ENCODE measurements around the gene ADH4.
"Not testable (repeated sequence)": the region's sequence is repeated elsewhere in the genome, so short reads cannot be mapped to it uniquely, and the experiment has no call there.

The ADH4 gene

GRCh38 chr4:99144070-99144469 lies at the start of gene ADH4:
Gene ADH4 (minus strand): TSS chr4:99144297. CDS start chr4:99144222, 75 bp downstream.
- no peak within 1 kb of the TSS for H2AFZ ChIP-seq (ENCODE audit: low read length)
- no peaks in the 10 kb centered on the region for H4K20me1 ChIP-seq (ENCODE audit: insufficient read depth, low read length, poor library complexity, severe bottlenecking)
- no peak within 1 kb of the TSS for H3K4me2 ChIP-seq (ENCODE audit: low read depth, low read length, poor library complexity, severe bottlenecking)
- TF ChIP-seq EZH2phosphoT487 (IDR thresholded peaks at IDR 0.05; ENCODE audit: borderline replicate concordance): no peak
- no peak for TF ChIP-seq CTCF (conservative IDR thresholded peaks at IDR 0.05; ENCODE audit: low read length)
- no peaks in the 10 kb centered on the region for H3K27me3 ChIP-seq (ENCODE audit: insufficient read depth, low read length, poor library complexity, severe bottlenecking)
- H3F3A ChIP-seq (ENCODE audit: low read depth): no peaks in the 10 kb centered on the region
- no peaks in the 10 kb centered on the region for H3K9me2 ChIP-seq (replicated peaks; ENCODE audit: low read depth, low read length)
- no peak within 1 kb of the TSS for H3K9ac ChIP-seq (ENCODE audit: low read depth, low read length, poor library complexity, severe bottlenecking)
- no peaks in the 10 kb centered on the region for H3K4me1 ChIP-seq (ENCODE audit: insufficient read depth, low read length, poor library complexity, severe bottlenecking)
- no peaks in the 10 kb centered on the region for H3K79me2 ChIP-seq (ENCODE audit: insufficient read depth, low read length)
- no peaks in the 10 kb centered on the region for H3K36me3 ChIP-seq (ENCODE audit: insufficient read depth, low read length)
- no peak within 1 kb of the TSS for H3K4me3 ChIP-seq (ENCODE audit: low read length, poor library complexity, severe bottlenecking)
- no peaks in the 10 kb centered on the region for H3K9me3 ChIP-seq (ENCODE audit: insufficient read depth, low read depth, low read length)

- H3K9ac ChIP-seq (ENCODE audit: low read depth, low read length, poor library complexity, severe bottlenecking): no peak overlapping the region
- no peak overlapping the region for H3K4me2 ChIP-seq (ENCODE audit: low read depth, low read length, poor library complexity, severe bottlenecking)
- H4K20me1 ChIP-seq (ENCODE audit: insufficient read depth, low read length, poor library complexity, severe bottlenecking): no peaks in the 10 kb centered on the region
- H3K4me1 ChIP-seq (ENCODE audit: insufficient read depth, low read length, poor library complexity, severe bottlenecking): no peaks in the 10 kb centered on the region
- H2AFZ ChIP-seq (ENCODE audit: low read length): no peak overlapping the region
- no peaks in the 10 kb centered on the region for H3K36me3 ChIP-seq (ENCODE audit: insufficient read depth, low read length)
- no peaks in the 10 kb centered on the region for H3F3A ChIP-seq (ENCODE audit: low read depth)
- no peak for TF ChIP-seq EZH2phosphoT487 (IDR thresholded peaks at IDR 0.05; ENCODE audit: borderline replicate concordance)
- no peak for TF ChIP-seq CTCF (conservative IDR thresholded peaks at IDR 0.05; ENCODE audit: low read length)
- no peak overlapping the region for H3K4me3 ChIP-seq (ENCODE audit: low read length, poor library complexity, severe bottlenecking)
- H3K9me3 ChIP-seq (ENCODE audit: insufficient read depth, low read depth, low read length): peaks cover 5% of the 10 kb centered on the region; the same call in 1 of the 2 replicates
- no peaks in the 10 kb centered on the region for H3K79me2 ChIP-seq (ENCODE audit: insufficient read depth, low read length)
- H3K9me2 ChIP-seq (replicated peaks; ENCODE audit: low read depth, low read length): no peaks in the 10 kb centered on the region
- H3K27me3 ChIP-seq (ENCODE audit: insufficient read depth, low read length, poor library complexity, severe bottlenecking): no peaks in the 10 kb centered on the region
Observed at GRCh38 chr4:99190336-99190735, 46.2 kb upstream of the ADH4 start.

GRCh38 chr4:99189900-99190299 lies 45.8 kb upstream of the ADH4 start:
- H2AFZ ChIP-seq (ENCODE audit: low read length); H3K4me2 ChIP-seq (ENCODE audit: low read depth, low read length, poor library complexity, severe bottlenecking): not testable (repeated sequence)

GRCh38 chr4:99186029-99186428 lies 41.9 kb upstream of the ADH4 start:
- H3K9me3 ChIP-seq (ENCODE audit: insufficient read depth, low read depth, low read length): peaks cover 5% of the 10 kb centered on the region; the same call in 1 of the 2 replicates
- no peaks in the 10 kb centered on the region for H3K79me2 ChIP-seq (ENCODE audit: insufficient read depth, low read length)
- H3K9me2 ChIP-seq (replicated peaks; ENCODE audit: low read depth, low read length): no peaks in the 10 kb centered on the region
- H2AFZ ChIP-seq (ENCODE audit: low read length): no peak overlapping the region
- H3F3A ChIP-seq (ENCODE audit: low read depth): no peaks in the 10 kb centered on the region
- H4K20me1 ChIP-seq (ENCODE audit: insufficient read depth, low read length, poor library complexity, severe bottlenecking): no peaks in the 10 kb centered on the region
- H3K9ac ChIP-seq (ENCODE audit: low read depth, low read length, poor library complexity, severe bottlenecking): no peak overlapping the region
- H3K36me3 ChIP-seq (ENCODE audit: insufficient read depth, low read length): no peaks in the 10 kb centered on the region
- no peaks in the 10 kb centered on the region for H3K4me1 ChIP-seq (ENCODE audit: insufficient read depth, low read length, poor library complexity, severe bottlenecking)
- H3K4me3 ChIP-seq (ENCODE audit: low read length, poor library complexity, severe bottlenecking): no peak overlapping the region
- no peak for TF ChIP-seq EZH2phosphoT487 (IDR thresholded peaks at IDR 0.05; ENCODE audit: borderline replicate concordance)
- no peak for TF ChIP-seq CTCF (conservative IDR thresholded peaks at IDR 0.05; ENCODE audit: low read length)
- H3K27me3 ChIP-seq (ENCODE audit: insufficient read depth, low read length, poor library complexity, severe bottlenecking): no peaks in the 10 kb centered on the region
- H3K4me2 ChIP-seq (ENCODE audit: low read depth, low read length, poor library complexity, severe bottlenecking): no peak overlapping the region

More at GRCh38 chr4:99189900-99190299, 45.8 kb upstream of the ADH4 start:
- H3K9me2 ChIP-seq (replicated peaks; ENCODE audit: low read depth, low read length); H3K9ac ChIP-seq (ENCODE audit: low read depth, low read length, poor library complexity, severe bottlenecking); H3K27me3 ChIP-seq (ENCODE audit: insufficient read depth, low read length, poor library complexity, severe bottlenecking); H3K4me1 ChIP-seq (ENCODE audit: insufficient read depth, low read length, poor library complexity, severe bottlenecking); H3K9me3 ChIP-seq (ENCODE audit: insufficient read depth, low read depth, low read length); H3K36me3 ChIP-seq (ENCODE audit: insufficient read depth, low read length); H3F3A ChIP-seq (ENCODE audit: low read depth); H3K4me3 ChIP-seq (ENCODE audit: low read length, poor library complexity, severe bottlenecking); H4K20me1 ChIP-seq (ENCODE audit: insufficient read depth, low read length, poor library complexity, severe bottlenecking); H3K79me2 ChIP-seq (ENCODE audit: insufficient read depth, low read length): not testable (repeated sequence)
